AG20443 (cell line): ENCODE results near the gene PRKN.

Source experiments
- DNase-seq: peaks from one replicate; pipeline ENCODE4 v3.0.0; 2012; ENCODE audit warnings: low spot score, mixed read lengths

The PRKN gene

GRCh38 chr6:161721511-161721910, 1006.1 kb downstream of the PRKN start:
- DNase-seq = no peak

- DNase-seq = no peak
These were observed 1011.4 kb downstream of the PRKN start for GRCh38 chr6:161716176-161716575.

GRCh38 chr6:161711938-161712337, 1015.6 kb downstream of the PRKN start:
- no peak for DNase-seq

- DNase-seq = no peak
These were observed 1016.1 kb downstream of the PRKN start for GRCh38 chr6:161711515-161711914.

GRCh38 chr6:161710698-161711097, 1016.9 kb downstream of the PRKN start:
- DNase-seq = no peak

- no peak for DNase-seq
These were observed 1026.5 kb downstream of the PRKN start for GRCh38 chr6:161701056-161701455.

GRCh38 chr6:161696801-161697200, 1030.8 kb downstream of the PRKN start:
- DNase-seq = no peak

GRCh38 chr6:161694995-161695394, 1032.6 kb downstream of the PRKN start:
- DNase-seq = peak; percentile 51

- peak; percentile 32 for DNase-seq
These were observed 1040.9 kb downstream of the PRKN start for GRCh38 chr6:161686655-161687054.

- no peak for DNase-seq
These were observed 1042.7 kb downstream of the PRKN start for GRCh38 chr6:161684731-161685475.

- DNase-seq = no peak
These were observed 1044.2 kb downstream of the PRKN start for GRCh38 chr6:161683400-161683799.

GRCh38 chr6:161682982-161683381, 1044.6 kb downstream of the PRKN start:
- no peak for DNase-seq

GRCh38 chr6:161679980-161680538, 1047.5 kb downstream of the PRKN start:
- no peak for DNase-seq

- DNase-seq = no peak
These were observed 1050.4 kb downstream of the PRKN start for GRCh38 chr6:161677188-161677587.

- no peak for DNase-seq
These were observed 1051.0 kb downstream of the PRKN start for GRCh38 chr6:161676586-161676985.

GRCh38 chr6:161674930-161675682, 1052.5 kb downstream of the PRKN start:
- DNase-seq = no peak

GRCh38 chr6:161673026-161673425, 1054.5 kb downstream of the PRKN start:
- DNase-seq = no peak

- no peak for DNase-seq
These were observed 1056.4 kb downstream of the PRKN start for GRCh38 chr6:161671117-161671516.

GRCh38 chr6:161668665-161669064, 1058.9 kb downstream of the PRKN start:
- no peak for DNase-seq

- no peak for DNase-seq
These were observed 1059.6 kb downstream of the PRKN start for GRCh38 chr6:161667957-161668356.

GRCh38 chr6:161663682-161664081, 1063.9 kb downstream of the PRKN start:
- no peak for DNase-seq

GRCh38 chr6:161660666-161661571, 1066.6 kb downstream of the PRKN start:
- peak; percentile 27 for DNase-seq
